ENCODE results near the gene CSGALNACT2. TPM values are rescaled to one million over a fixed set of nuclear protein-coding genes. Genes with fewer than 3 reads are reported as not detected.

The CSGALNACT2 gene
- total RNA-seq, 1 experiment from 2014 or later, result 5.1 TPM

GRCh38 chr10:43090664-43091063, 47.6 kb upstream of the CSGALNACT2 start:
- TF ChIP-seq, protein P1, sequence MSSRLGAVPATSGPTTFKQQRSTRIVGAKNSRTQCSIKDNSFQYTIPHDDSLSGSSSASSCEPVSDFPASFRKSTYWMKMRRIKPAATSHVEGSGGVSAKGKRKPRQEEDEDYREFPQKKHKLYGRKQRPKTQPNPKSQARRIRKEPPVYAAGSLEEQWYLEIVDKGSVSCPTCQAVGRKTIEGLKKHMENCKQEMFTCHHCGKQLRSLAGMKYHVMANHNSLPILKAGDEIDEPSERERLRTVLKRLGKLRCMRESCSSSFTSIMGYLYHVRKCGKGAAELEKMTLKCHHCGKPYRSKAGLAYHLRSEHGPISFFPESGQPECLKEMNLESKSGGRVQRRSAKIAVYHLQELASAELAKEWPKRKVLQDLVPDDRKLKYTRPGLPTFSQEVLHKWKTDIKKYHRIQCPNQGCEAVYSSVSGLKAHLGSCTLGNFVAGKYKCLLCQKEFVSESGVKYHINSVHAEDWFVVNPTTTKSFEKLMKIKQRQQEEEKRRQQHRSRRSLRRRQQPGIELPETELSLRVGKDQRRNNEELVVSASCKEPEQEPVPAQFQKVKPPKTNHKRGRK (CRISPR knock-in tag; IDR thresholded peaks at IDR 0.05; ENCODE audit: borderline replicate concordance), result no peak
- TF ChIP-seq, protein P2, sequence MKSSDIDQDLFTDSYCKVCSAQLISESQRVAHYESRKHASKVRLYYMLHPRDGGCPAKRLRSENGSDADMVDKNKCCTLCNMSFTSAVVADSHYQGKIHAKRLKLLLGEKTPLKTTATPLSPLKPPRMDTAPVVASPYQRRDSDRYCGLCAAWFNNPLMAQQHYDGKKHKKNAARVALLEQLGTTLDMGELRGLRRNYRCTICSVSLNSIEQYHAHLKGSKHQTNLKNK (CRISPR knock-in tag; IDR thresholded peaks at IDR 0.05), result no peak
- TF ChIP-seq, protein P3, sequence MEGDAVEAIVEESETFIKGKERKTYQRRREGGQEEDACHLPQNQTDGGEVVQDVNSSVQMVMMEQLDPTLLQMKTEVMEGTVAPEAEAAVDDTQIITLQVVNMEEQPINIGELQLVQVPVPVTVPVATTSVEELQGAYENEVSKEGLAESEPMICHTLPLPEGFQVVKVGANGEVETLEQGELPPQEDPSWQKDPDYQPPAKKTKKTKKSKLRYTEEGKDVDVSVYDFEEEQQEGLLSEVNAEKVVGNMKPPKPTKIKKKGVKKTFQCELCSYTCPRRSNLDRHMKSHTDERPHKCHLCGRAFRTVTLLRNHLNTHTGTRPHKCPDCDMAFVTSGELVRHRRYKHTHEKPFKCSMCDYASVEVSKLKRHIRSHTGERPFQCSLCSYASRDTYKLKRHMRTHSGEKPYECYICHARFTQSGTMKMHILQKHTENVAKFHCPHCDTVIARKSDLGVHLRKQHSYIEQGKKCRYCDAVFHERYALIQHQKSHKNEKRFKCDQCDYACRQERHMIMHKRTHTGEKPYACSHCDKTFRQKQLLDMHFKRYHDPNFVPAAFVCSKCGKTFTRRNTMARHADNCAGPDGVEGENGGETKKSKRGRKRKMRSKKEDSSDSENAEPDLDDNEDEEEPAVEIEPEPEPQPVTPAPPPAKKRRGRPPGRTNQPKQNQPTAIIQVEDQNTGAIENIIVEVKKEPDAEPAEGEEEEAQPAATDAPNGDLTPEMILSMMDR (IDR thresholded peaks at IDR 0.05), result no peak
- TF ChIP-seq ZNF219 (CRISPR knock-in tag; IDR thresholded peaks at IDR 0.05; ENCODE audit: borderline replicate concordance) (no peak), ZNF423 (CRISPR knock-in tag; IDR thresholded peaks at IDR 0.05) (no peak), SMAD4 (CRISPR knock-in tag; IDR thresholded peaks at IDR 0.05) (no peak), NR2C2 (CRISPR knock-in tag; IDR thresholded peaks at IDR 0.05) (no peak)
- TF ChIP-seq, protein P4, sequence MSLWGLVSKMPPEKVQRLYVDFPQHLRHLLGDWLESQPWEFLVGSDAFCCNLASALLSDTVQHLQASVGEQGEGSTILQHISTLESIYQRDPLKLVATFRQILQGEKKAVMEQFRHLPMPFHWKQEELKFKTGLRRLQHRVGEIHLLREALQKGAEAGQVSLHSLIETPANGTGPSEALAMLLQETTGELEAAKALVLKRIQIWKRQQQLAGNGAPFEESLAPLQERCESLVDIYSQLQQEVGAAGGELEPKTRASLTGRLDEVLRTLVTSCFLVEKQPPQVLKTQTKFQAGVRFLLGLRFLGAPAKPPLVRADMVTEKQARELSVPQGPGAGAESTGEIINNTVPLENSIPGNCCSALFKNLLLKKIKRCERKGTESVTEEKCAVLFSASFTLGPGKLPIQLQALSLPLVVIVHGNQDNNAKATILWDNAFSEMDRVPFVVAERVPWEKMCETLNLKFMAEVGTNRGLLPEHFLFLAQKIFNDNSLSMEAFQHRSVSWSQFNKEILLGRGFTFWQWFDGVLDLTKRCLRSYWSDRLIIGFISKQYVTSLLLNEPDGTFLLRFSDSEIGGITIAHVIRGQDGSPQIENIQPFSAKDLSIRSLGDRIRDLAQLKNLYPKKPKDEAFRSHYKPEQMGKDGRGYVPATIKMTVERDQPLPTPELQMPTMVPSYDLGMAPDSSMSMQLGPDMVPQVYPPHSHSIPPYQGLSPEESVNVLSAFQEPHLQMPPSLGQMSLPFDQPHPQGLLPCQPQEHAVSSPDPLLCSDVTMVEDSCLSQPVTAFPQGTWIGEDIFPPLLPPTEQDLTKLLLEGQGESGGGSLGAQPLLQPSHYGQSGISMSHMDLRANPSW (CRISPR knock-in tag; conservative IDR thresholded peaks at IDR 0.05; ENCODE audit: low read depth), result no peak
- TF ChIP-seq, protein P5, sequence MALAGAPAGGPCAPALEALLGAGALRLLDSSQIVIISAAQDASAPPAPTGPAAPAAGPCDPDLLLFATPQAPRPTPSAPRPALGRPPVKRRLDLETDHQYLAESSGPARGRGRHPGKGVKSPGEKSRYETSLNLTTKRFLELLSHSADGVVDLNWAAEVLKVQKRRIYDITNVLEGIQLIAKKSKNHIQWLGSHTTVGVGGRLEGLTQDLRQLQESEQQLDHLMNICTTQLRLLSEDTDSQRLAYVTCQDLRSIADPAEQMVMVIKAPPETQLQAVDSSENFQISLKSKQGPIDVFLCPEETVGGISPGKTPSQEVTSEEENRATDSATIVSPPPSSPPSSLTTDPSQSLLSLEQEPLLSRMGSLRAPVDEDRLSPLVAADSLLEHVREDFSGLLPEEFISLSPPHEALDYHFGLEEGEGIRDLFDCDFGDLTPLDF (CRISPR knock-in tag; IDR thresholded peaks at IDR 0.05), result no peak
- POLR2A ChIA-PET, result no interaction called here
- no peak overlapping the region for H3K27ac Mint-ChIP-seq
- no peaks in the 10 kb centered on the region for H3K36me3 Mint-ChIP-seq
- peaks cover 7% of the 10 kb centered on the region for H3K9me3 Mint-ChIP-seq
- H3K4me3 Mint-ChIP-seq, result no peak overlapping the region
- CTCF ChIA-PET, result interaction anchor here (0.7 to 5.2 kb wide), 3 partner anchors 11 to 226 kb away, joined by 3 to 24 read pairs (median 3); no protein-coding TSS in a partner anchor
- ATAC-seq (no peak), DNase-seq (ENCODE audit: low spot score) (no peak)
- no peaks in the 10 kb centered on the region for H3K27me3 Mint-ChIP-seq (ENCODE audit: low read depth)
- H3K4me1 Mint-ChIP-seq, result peaks cover 24% of the 10 kb centered on the region

- peaks cover 24% of the 10 kb centered on the region for H3K4me1 Mint-ChIP-seq
- ATAC-seq (no peak), DNase-seq (ENCODE audit: low spot score) (no peak)
- H3K27me3 Mint-ChIP-seq (ENCODE audit: low read depth), result no peaks in the 10 kb centered on the region
- CTCF ChIA-PET, result interaction anchor here (0.6 to 5.2 kb wide), 4 partner anchors 13 to 20 kb away, joined by 3 to 24 read pairs (median 10); no protein-coding TSS in a partner anchor
- H3K27ac Mint-ChIP-seq, result no peak overlapping the region
- H3K4me3 Mint-ChIP-seq, result no peak overlapping the region
- POLR2A ChIA-PET, result no interaction called here
- H3K9me3 Mint-ChIP-seq, result peaks cover 7% of the 10 kb centered on the region
- H3K36me3 Mint-ChIP-seq, result no peaks in the 10 kb centered on the region
- TF ChIP-seq PRRX2 (CRISPR knock-in tag; IDR thresholded peaks at IDR 0.05) (no peak), KAT7 (CRISPR knock-in tag; IDR thresholded peaks at IDR 0.05; ENCODE audit: borderline replicate concordance) (no peak), FOXP1 (CRISPR knock-in tag; IDR thresholded peaks at IDR 0.05; ENCODE audit: borderline replicate concordance) (no peak), ZNF121 (CRISPR knock-in tag; IDR thresholded peaks at IDR 0.05) (no peak), TEAD4 (CRISPR knock-in tag; IDR thresholded peaks at IDR 0.05) (no peak), TEAD1 (CRISPR knock-in tag; IDR thresholded peaks at IDR 0.05) (no peak), ZNF423 (CRISPR knock-in tag; IDR thresholded peaks at IDR 0.05) (no peak), GRHL2 (CRISPR knock-in tag; IDR thresholded peaks at IDR 0.05; ENCODE audit: insufficient replicate concordance, severe bottlenecking) (no peak), SMAD4 (CRISPR knock-in tag; IDR thresholded peaks at IDR 0.05) (no peak), CREM (CRISPR knock-in tag; IDR thresholded peaks at IDR 0.05) (no peak), TCF7 (CRISPR knock-in tag; IDR thresholded peaks at IDR 0.05; ENCODE audit: low read depth) (no peak), FOXK1 (CRISPR knock-in tag; IDR thresholded peaks at IDR 0.05) (no peak), HMGXB4 (CRISPR knock-in tag; IDR thresholded peaks at IDR 0.05) (no peak), JUN (CRISPR knock-in tag; IDR thresholded peaks at IDR 0.05) (no peak)
- TF ChIP-seq, protein P6, sequence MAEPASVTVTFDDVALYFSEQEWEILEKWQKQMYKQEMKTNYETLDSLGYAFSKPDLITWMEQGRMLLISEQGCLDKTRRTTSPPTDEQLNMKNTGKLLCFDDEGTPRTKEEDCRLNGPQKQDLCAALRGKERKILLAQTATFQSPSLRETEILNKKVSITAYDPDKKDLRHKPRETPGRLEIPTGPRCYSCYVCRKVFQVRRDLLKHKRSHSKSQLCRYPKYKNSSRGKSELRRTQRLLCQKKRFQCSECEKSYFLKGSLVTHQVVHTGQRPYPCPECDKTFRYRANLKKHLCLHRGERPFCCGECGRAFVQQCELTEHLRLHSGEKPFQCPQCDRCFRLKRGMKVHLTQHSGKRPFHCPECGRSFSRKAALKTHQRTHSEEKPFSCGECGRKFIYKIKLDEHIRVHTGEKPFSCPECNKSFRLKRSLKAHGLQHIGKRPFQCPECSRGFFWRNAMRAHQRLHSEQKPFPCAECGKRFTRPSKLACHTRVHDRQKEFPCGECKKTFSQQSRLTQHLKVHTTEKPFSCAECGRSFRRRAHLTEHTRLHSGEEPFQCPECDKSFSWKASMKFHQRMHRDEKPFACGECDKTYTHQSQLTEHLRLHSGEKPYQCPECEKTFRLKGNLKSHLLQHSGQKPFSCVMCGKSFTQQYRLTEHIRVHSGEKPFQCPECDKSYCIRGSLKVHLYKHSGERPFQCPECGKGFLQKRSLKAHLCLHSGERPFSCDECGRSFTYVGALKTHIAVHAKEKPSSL (CRISPR knock-in tag; conservative IDR thresholded peaks at IDR 0.05), result no peak
- TF ChIP-seq, protein P7, sequence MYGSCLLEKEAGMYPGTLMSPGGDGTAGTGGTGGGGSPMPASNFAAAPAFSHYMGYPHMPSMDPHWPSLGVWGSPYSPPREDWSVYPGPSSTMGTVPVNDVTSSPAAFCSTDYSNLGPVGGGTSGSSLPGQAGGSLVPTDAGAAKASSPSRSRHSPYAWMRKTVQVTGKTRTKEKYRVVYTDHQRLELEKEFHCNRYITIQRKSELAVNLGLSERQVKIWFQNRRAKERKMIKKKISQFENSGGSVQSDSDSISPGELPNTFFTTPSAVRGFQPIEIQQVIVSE (CRISPR knock-in tag; IDR thresholded peaks at IDR 0.05; ENCODE audit: borderline replicate concordance), result no peak
These were observed 46.4 kb upstream of the CSGALNACT2 start for GRCh38 chr10:43091846-43092245.
